GM19023 (cell line): Measurements from ENCODE around the gene MEG3.
"Not testable (repeated sequence)": the region's sequence is repeated elsewhere in the genome, so short reads cannot be mapped to it uniquely, and the experiment has no call there.

Experiments
- ATAC-seq: cut with Tn5 transposase; IDR thresholded peaks from one replicate; pipeline ENCODE4 v1.9.1; 2021; ENCODE audit warnings: mild to moderate bottlenecking, moderate library complexity; ENCODE audit not compliant: unreplicated experiment

The MEG3 gene

GRCh38 chr14:100813291-100813690 is 12.6 kb upstream of the MEG3 start:
- ATAC-seq = no peak

GRCh38 chr14:100815478-100816285 is 10.2 kb upstream of the MEG3 start:
- ATAC-seq = no peak

DNA sequence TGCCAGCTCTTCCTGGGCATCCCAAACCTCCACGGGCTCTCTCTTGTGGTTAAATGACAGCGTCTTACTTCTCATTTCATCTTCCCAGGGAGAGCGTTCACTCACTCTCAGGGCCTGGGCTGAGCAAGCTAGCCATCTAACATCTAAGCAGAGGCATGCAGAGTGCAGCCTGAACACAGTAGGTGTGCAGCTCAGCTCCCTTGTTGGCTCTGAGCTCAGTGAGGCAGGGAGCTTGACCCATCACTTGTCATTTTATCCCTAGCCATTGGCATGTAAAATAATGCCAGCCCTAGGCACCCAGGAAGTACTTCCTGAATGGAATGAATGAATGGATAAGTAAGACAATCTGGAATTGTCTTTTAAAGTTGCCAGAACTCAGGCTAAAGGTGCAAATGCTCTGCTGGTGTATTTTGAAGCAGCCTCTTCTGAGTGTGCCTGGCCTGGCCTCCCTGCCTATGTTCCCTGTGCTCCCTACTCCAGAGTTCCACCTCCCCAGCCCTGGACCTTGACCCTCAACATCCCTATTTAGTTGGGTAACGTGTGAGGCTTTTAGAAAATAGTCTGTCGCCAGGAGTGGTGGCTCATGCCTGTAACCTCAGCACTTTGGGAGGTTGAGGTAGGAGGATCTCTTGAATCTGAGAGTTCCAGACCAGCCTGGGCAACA is 9.5 kb upstream of the MEG3 start:
- no peak for ATAC-seq

DNA sequence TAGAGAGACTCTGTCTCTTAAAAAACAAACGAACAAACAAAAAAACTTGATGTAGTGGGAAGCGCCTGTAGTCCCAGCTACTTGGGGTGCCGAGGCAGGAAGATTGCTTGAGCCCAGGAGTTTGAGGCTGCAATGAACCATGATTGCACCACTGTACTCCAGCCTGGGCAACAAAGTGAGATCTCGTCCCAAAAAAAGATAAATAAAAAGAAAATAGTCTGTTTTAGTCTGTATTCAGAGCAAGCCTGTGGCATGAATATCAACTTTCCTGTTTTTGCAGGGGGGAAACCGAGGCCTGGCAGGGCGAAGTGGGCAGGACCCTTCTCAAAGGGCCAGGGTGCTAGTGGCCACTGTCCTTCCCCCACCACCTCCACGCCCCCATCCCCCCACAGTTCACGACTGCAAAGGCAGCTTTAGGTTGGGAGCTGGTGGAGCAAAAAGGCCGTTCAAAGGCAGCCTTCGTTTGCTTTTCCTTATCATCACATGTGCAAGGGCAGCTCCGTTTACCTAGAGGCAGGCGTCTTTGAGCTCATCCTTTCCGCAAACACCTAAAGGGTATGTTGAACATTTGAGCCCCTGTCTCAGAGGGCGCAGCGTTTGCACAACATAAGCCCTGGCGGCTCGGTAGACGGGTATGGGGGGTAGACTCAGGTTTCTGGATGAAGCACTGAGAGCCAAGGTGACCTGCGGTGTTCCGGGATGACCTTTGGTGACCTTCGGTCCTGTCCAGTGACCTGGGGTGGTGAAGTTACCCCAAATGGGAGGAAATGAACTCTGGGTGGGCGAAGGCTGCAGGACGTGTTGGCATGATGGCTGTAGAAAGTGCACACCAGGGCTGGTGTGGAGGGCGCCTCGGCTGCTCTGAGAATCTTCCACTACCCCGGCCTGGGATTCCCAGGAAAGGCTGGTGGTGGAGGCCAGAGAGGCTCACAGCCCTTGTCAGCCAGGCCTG is 8.7 kb upstream of the MEG3 start:
- ATAC-seq = no peak

DNA sequence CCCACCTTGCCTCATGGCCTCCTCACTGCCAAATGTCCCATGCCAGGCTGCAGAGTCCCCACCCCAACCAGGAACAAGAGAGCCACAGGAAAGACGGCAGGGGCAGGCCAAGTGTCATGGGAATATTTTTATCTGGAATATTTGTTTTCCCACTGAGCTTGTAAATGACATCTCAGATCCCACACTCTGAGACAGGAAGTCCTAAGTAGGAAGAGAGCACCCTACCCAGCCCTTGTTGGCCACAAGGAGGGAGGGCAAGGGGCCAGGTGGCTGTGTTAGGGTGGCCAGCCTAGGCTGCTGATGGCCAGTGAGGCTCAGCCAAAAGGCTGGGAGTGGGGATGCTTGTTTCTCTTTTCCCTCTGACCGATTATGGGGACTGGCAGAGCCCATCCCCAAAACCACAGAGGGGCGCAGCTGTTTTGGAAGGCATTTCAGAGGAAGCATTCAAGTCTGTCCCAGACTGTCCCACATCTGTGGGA is 7.7 kb upstream of the MEG3 start:
- no peak for ATAC-seq

- ATAC-seq = not testable (repeated sequence)
Observed at GRCh38 chr14:100818923-100819322, 7.0 kb upstream of the MEG3 start.

DNA sequence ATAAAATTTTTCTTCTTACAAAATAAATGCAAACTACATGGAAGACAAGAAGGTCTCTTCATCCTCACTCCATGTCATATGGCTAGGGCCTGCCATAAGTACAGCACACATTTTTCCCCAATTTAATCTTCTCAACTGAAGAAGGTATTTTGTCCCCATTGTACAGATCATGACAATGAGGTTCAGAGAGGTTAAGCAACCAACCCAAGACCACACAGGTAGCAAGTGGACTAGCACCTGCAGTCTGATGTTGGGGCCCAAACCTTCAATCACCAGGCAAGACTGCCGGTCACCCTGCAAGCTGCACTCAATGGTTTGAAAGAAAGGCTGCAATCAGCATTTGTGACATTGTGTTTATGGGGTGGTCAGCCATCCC is 6.5 kb upstream of the MEG3 start:
- ATAC-seq = no peak

DNA sequence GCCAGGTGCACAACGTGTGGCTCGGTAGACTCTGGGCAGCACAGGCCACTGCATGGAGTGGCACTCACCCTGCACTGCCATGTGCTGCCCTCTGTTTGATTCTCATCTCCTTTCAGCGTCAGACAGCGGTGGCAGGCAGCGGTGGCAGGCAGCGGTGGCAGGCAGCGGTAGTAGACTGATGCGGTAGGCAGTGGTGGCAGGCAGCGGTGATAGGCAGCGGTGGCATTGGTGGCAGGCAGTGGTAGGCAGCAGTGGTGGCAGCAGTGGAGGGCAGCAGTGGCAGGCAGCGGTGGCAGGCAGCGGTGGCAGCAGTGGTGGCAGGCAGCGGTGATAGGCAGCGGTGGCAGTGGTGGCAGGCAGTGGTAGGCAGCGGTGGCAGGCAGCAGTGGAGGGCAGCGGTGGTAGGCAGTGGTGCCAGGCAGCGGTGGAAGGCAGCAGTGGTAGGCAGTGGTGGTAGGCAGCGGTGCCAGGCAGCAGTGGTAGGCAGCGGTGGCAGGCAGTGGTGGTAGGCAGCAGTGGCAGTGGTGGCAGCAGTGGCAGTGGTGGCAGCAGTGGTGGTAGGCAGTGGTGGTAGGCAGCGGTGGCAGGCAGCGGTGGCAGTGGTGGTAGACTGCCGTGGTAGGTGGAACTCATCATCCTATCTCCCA is 6.0 kb upstream of the MEG3 start:
- no peak for ATAC-seq

- no peak for ATAC-seq
Observed at GRCh38 chr14:100820957-100821356, 5.0 kb upstream of the MEG3 start.

DNA sequence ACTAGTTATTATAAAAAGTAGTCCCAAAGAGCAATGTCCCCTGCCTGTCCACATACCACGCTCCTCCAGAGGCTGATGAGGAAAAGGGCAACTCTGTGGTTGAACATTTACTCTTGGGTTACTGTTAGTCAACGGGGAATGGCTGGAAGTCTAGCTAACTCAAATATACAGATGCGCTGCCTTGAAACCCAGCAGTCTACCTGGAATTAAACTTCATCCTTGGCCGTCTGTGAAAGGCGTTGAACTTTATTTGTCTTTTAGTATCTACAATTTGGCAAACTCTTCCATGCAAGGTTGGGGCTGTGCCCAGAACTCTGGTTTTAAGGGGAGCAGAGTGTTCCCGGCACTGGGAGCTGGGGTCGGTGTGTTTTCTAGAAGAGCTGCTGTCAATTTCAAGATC is 3.9 kb upstream of the MEG3 start:
- no peak for ATAC-seq

- no peak for ATAC-seq
Observed at GRCh38 chr14:100822532-100823296, 3.2 kb upstream of the MEG3 start.

GRCh38 chr14:100823413-100824080 is 2.4 kb upstream of the MEG3 start:
- no peak for ATAC-seq

DNA sequence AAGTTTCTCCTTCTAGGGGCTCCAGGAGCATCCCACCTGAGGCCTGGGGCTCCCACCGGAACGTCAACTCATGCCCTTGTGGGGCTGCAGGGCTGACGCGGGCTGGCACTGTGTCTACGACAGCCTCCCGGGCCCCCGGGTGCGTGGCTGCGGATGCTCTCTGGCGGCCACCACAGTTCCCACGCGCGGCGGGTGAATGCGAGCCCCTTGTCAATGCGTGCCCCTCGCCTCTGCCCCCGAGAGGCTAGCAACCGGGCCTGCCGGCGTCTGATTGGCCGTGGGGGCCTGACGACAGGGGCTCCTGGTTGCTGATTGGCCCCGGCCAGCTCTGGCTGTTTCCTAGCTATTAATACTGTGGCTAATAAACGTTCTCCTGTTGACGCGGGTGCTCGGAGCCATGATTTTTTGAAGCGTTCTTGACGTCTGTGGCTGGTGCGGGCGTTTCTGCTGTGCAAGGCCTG is 1.8 kb upstream of the MEG3 start:
- no peak for ATAC-seq

- ATAC-seq = no peak
Observed at GRCh38 chr14:100824901-100825712, 811 bp upstream of the MEG3 start.

GRCh38 chr14:100826391-100827100 is 628 bp downstream of the MEG3 start:
- no peak for ATAC-seq

GRCh38 chr14:100827101-100828021 is 1.4 kb downstream of the MEG3 start:
- no peak for ATAC-seq
